K562 (cell line): ENCODE results near the gene DLL4. TPM values are rescaled to one million over a fixed set of nuclear protein-coding genes. Genes with fewer than 3 reads are reported as not detected.

Experiments
- CHD2 ChIP-seq: IDR thresholded peaks from 2 replicates; pipeline ENCODE4 v1.6.1; 2011; ENCODE audit warnings: low read depth, low read length
- ETS1 ChIP-seq: conservative IDR thresholded peaks from 2 replicates; pipeline ENCODE4 v1.6.1; 2011; ENCODE audit warnings: low read depth, mild to moderate bottlenecking, low read length; ENCODE audit not compliant: control insufficient read depth
- FOSL1 ChIP-seq: fragments of 200-800 bp; sonication (Bioruptor generic); conservative IDR thresholded peaks from 2 replicates; pipeline ENCODE4 v1.6.1; 2016; ENCODE audit warnings: missing genetic modification characterization, missing compliant biosample characterization
- HLTF ChIP-seq: fragments of 450-650 bp; IDR thresholded peaks from 2 replicates; pipeline ENCODE4 v1.6.1; 2016
- HMBOX1 ChIP-seq: sonication (generic); IDR thresholded peaks from 2 replicates; pipeline ENCODE4 v1.6.1; 2016
- HSF4 ChIP-seq: fragments of 250-450 bp; sonication (Bioruptor Pico); IDR thresholded peaks from 2 replicates; pipeline ENCODE4 v2.1.2; 2022; ENCODE audit warnings: mild to moderate bottlenecking, moderate library complexity, borderline replicate concordance
- KLF1 ChIP-seq: fragments of 450-650 bp; IDR thresholded peaks from 2 replicates; pipeline ENCODE4 v1.6.1; 2016; ENCODE audit warnings: missing genetic modification characterization, missing compliant biosample characterization
- MYC ChIP-seq, 2 experiments: fragments of 250-450 bp in 1 of 2; sonication (Bioruptor Pico) in 1 of 2; IDR thresholded peaks; 2 replicates each; pipeline versions ENCODE4 v1.5.1 to v1.6.1; 2012 to 2021; ENCODE audit warnings: low read depth in 2 of 2, borderline replicate concordance in 1 of 2, improper control_type of control experiment in 1 of 2, low read length in 1 of 2, mild to moderate bottlenecking in 1 of 2, moderate library complexity in 1 of 2
- NR2C2 ChIP-seq, 2 experiments: fragments of 200-800 bp in 1 of 2; sonication (Bioruptor generic) in 1 of 2; sonication (generic) in 1 of 2; formaldehyde crosslinking in 1 of 2; IDR thresholded peaks; 2 replicates each; pipeline versions ENCODE4 v1.6.1 to v1.8.0; 2016 to 2022; ENCODE audit warnings: mild to moderate bottlenecking in 1 of 2, missing compliant biosample characterization in 1 of 2, missing genetic modification characterization in 1 of 2, missing genetic modification reagents in 1 of 2
- PHB ChIP-seq: fragments of 250-450 bp; sonication (Bioruptor Pico); IDR thresholded peaks from 2 replicates; pipeline ENCODE4 v1.5.0; 2021
- POLR2AphosphoS5 ChIP-seq: IDR thresholded peaks from 2 replicates; pipeline ENCODE4 v1.6.1; 2011; ENCODE audit warnings: mild to moderate bottlenecking, low read depth, low read length, moderate library complexity; ENCODE audit not compliant: control insufficient read depth, insufficient read depth
- POLR2B ChIP-seq: fragments of 450-650 bp; IDR thresholded peaks from 2 replicates; pipeline ENCODE4 v1.6.1; 2018; ENCODE audit warnings: low read depth; ENCODE audit not compliant: partially characterized antibody
- PYGO2 ChIP-seq: fragments of 450-650 bp; IDR thresholded peaks from 2 replicates; pipeline ENCODE4 v1.6.1; 2016; ENCODE audit warnings: mild to moderate bottlenecking, missing genetic modification characterization, moderate library complexity, missing compliant biosample characterization
- RFX5 ChIP-seq: IDR thresholded peaks from 2 replicates; pipeline ENCODE4 v1.6.1; 2011; ENCODE audit warnings: low read depth, mild to moderate bottlenecking, improper control_type of control experiment, low read length
- TAL1 ChIP-seq: fragments of 450-650 bp; IDR thresholded peaks from 2 replicates; pipeline ENCODE4 v1.6.1; 2016; ENCODE audit warnings: mild to moderate bottlenecking
- U2AF1 ChIP-seq: fragments of 200-400 bp; formaldehyde crosslinking; optimal IDR thresholded peaks from 2 replicates; pipeline ENCODE3; 2017; ENCODE audit warnings: mild to moderate bottlenecking, low read depth, low read length, moderate library complexity
- UBTF ChIP-seq, 2 experiments: IDR thresholded peaks; 2 replicates each; pipeline ENCODE4 v1.6.1; 2012; ENCODE audit warnings: improper control_type of control experiment in 2 of 2, low read depth in 2 of 2, low read length in 2 of 2, borderline replicate concordance in 1 of 2
- ZBED1 ChIP-seq: IDR thresholded peaks from 2 replicates; pipeline ENCODE4 v1.6.1; 2014
- ZBTB34 ChIP-seq: fragments of 250-450 bp; sonication (Bioruptor Pico); IDR thresholded peaks from 2 replicates; pipeline ENCODE4 v1.8.0; 2021; ENCODE audit warnings: mild to moderate bottlenecking, moderate library complexity
- ZNF408 ChIP-seq: fragments of 250-450 bp; sonication (Bioruptor Pico); IDR thresholded peaks from 2 replicates; pipeline ENCODE4 v1.4.0; 2020; ENCODE audit warnings: low read depth, mild to moderate bottlenecking, moderate library complexity
- ZNF551 ChIP-seq: fragments of 250-450 bp; sonication (Bioruptor Pico); IDR thresholded peaks from 2 replicates; pipeline ENCODE4 v1.5.0; 2021; ENCODE audit warnings: mild to moderate bottlenecking, moderate library complexity
- ZNF830 ChIP-seq: fragments of 250-450 bp; sonication (Bioruptor Pico); IDR thresholded peaks from 2 replicates; pipeline ENCODE4 v1.5.0; 2021; ENCODE audit warnings: mild to moderate bottlenecking
- polyA plus RNA-seq, 8 experiments: library from polyadenylated mRNA; depleted of rRNA in 4 of 8; stranded (reverse) in 5 of 8; unstranded in 3 of 8; fragments of >200 nt; fragmentation: Nextera tagmentation in 2 of 8; fragmentation: Illumina TruSeq in 1 of 8; extraction: Ambion mirVana in 2 of 8; extraction: Trizol in 1 of 8; gene quantifications; 2 replicates each; pipeline versions ENCODE4 v1.2.1 to v1.2.3, GENCODE V29; 2011 to 2014; ENCODE audit warnings: inconsistent platforms in 1 of 8, missing spikeins in 1 of 8
- total RNA-seq, 7 experiments: library from RNA; depleted of rRNA in 6 of 7; stranded (reverse); fragments of >200 nt in 6 of 7; fragmentation: Illumina TruSeq in 2 of 7; extraction: Trizol in 2 of 7; gene quantifications; 2 replicates each; pipeline versions ENCODE4 v1.2.1 to v1.2.3, GENCODE V29; 2011 to 2021; ENCODE audit warnings: low replicate concordance in 1 of 7

The DLL4 gene
- total and polyA plus RNA-seq, 9 of the 15 experiments (the other 6 are each of a cell fraction or from before 2014, with no cell fraction given) = 0.04 to 1.1 (median 0.41) TPM; not detected in 1

- TF ChIP-seq ZBTB34 (CRISPR knock-in tag) = no peak
- TF ChIP-seq PHB = no peak
- peak; percentile 51 for TF ChIP-seq POLR2AphosphoS5
- no peak for TF ChIP-seq RFX5
- TF ChIP-seq ZBED1 = no peak
- no peak for TF ChIP-seq PYGO2 (tag)
- no peak for TF ChIP-seq HSF4 (CRISPR knock-in tag)
- peak; percentile 72; the same call in 1 of the 2 replicates for TF ChIP-seq KLF1 (tag)
- no peak for TF ChIP-seq POLR2B
- TF ChIP-seq ZNF830 (CRISPR knock-in tag) = no peak
- peak; percentile 96 for TF ChIP-seq MYC (IDR thresholded peaks at IDR 0.05; ENCODE audit: low read depth, low read length)
- no peak for TF ChIP-seq MYC (CRISPR knock-in tag; IDR thresholded peaks at IDR 0.05; ENCODE audit: borderline replicate concordance, low read depth)
- no peak for TF ChIP-seq U2AF1
- TF ChIP-seq ETS1 = peak; percentile 92
- peak in 1 of 2 experiments; percentile 65; a peak in 1 of 4 replicates for TF ChIP-seq UBTF (IDR thresholded peaks at IDR 0.05; ENCODE audit: borderline replicate concordance in 1 of 2, low read depth in 2 of 2, low read length in 2 of 2)
- no peak for TF ChIP-seq NR2C2 (CRISPR knock-in tag; IDR thresholded peaks at IDR 0.05)
- peak; percentile 89 for TF ChIP-seq NR2C2 (tag; IDR thresholded peaks at IDR 0.05)
- no peak for TF ChIP-seq ZNF551 (CRISPR knock-in tag)
- no peak for TF ChIP-seq TAL1
- TF ChIP-seq CHD2 = no peak; the same call in 1 of the 2 replicates
- no peak for TF ChIP-seq FOSL1 (tag)
- no peak for TF ChIP-seq HMBOX1
- no peak for TF ChIP-seq ZNF408
- TF ChIP-seq HLTF = no peak
Measured at GRCh38 chr15:40893733-40894680, 35.1 kb upstream of the DLL4 start, which contains the start of gene VPS18 (continued).
